Cerebellar nuclear complex (tissue), 1 donor: ENCODE results near the gene MT1M.
"Not testable (repeated sequence)": the region's sequence is repeated elsewhere in the genome, so short reads cannot be mapped to it uniquely, and the experiment has no call there.

Source experiments
- DNase-seq, 2 experiments: peaks; one replicate each; lab custom pipeline; 2025; lab: John Stamatoyannopoulos, UW

Gene MT1M

DNA sequence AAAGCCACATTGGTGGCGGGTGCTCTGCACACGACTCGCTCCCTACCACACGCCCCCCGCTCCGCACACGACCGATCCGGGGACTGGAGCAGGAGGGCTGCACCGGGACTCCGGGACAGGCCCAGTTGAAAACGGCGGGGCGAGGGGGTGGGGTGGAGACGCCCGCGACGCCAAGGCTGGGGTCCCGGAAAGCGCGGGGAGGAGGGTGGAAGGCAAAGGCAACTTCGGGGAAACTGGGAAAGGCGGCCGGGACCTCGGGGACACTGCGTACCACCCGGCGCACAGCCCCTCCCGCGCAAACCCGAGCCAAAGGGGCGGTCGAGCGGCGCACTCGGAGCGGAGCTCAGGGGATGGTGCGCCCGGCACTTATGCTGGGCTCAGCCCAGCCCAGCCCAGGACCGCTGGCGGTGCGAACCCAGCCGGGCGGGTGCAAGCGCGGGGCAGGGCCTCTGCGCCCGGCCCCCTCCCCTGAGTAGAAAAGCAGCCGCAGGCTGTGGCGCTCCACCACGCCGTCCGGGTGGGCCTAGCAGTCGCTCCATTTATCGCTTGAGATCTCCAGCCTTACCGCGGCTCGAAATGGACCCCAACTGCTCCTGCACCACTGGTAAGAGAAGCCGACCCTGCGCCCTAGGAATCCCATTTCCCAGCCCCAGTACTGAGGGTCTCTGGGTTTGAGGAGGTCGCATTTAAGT, at the start of gene MT1M:
TSS of gene MT1M (plus strand) at position 504 of the 692 bp plus-strand sequence. CDS start at position 577, 73 bp downstream.
- DNase-seq = no peak

DNA sequence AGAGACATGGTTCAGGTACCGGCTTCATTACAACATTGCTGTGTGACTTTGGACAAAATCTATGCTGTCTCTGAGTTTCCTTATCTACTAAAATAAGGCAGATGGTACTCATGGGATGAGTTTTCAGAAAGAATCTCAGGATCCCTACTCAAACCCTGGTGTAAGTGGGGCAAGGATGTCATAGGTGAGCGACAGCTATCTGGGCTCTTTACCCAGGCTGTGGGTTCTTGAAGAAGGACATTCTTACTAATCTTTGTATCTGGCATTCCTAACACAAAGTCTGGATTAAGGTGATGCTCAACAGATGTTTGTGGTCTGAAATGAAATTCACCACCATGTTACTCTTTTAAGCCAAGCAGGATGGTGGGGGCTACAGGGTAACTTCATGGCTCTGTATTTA, 49.5 kb upstream of the MT1M start:
- not testable (repeated sequence) for DNase-seq

DNA sequence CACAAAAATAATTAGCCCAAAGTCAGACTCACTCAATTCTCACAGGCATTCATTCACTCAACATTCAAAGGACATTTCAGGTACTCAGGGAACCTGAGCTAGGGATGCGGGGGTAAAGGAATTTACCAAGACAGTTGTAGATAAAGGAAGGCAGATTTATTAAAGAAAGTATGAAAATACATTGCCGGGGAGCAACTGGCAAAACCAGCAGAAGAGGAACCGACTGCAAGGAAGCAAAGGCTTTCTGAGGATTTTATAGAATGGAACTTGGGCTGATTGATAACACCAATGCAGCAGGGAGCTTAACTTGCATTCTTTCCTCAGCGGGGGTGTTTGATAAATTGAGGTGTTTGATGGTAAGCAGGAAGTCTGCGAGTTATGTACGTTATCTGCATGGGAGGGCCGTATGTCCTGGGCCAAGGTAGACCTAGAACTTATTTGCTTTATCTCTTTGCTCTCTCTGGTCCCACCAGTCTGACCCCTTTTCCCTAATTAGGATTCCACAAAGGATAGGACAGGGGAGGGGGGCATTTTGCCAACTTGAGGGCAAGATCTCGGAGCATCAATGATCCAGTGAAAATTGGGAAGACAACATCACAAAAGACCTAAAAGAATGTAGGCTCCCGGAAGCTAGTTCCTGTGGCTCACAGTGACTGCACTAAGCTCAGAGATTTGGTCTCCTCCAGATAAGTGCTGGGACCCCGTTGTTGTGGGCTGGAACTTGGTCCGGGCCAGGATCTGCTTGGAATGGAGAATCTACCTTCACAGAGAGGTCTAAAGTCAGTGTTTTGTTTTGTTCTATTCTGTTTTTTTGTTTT, 48.9 kb upstream of the MT1M start:
- no peak for DNase-seq

DNA sequence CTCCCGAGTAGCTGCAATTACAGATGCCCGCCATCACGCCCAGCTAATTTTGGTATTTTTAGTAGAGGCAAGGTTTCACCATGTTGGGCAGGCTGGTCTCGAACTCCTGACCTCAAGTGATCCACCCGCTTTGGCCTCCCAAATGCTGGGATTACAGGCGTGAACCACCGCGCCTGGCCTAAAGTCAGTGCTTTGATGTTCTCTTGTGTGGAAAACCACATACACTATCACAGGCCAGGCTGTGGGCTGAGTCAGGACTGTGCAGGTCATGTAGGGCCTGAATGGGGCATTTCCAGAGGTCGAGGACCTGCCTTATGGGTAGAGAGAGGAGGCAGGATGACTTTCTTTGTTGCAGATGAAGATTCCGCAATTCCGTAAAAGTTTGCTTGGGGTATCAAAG, 48.2 kb upstream of the MT1M start:
- DNase-seq = no peak

DNA sequence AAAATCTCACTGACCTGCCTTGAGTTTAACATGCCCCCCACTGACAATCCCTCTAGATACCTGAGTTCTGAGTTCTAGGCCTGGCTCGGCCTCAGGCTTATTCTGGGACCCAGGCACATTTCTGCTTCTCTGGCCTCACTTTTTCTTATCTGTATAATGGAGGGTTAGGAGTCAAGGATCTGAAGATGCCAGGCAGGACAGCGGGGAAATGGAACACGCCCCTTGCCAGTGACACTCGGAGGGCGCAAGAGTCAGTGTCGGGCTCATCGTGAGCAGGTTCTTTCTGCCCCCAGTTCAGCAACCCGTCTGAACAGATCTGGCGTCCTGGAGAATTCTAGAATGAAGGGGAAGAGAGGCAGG, 43.7 kb upstream of the MT1M start:
- no peak for DNase-seq

DNA sequence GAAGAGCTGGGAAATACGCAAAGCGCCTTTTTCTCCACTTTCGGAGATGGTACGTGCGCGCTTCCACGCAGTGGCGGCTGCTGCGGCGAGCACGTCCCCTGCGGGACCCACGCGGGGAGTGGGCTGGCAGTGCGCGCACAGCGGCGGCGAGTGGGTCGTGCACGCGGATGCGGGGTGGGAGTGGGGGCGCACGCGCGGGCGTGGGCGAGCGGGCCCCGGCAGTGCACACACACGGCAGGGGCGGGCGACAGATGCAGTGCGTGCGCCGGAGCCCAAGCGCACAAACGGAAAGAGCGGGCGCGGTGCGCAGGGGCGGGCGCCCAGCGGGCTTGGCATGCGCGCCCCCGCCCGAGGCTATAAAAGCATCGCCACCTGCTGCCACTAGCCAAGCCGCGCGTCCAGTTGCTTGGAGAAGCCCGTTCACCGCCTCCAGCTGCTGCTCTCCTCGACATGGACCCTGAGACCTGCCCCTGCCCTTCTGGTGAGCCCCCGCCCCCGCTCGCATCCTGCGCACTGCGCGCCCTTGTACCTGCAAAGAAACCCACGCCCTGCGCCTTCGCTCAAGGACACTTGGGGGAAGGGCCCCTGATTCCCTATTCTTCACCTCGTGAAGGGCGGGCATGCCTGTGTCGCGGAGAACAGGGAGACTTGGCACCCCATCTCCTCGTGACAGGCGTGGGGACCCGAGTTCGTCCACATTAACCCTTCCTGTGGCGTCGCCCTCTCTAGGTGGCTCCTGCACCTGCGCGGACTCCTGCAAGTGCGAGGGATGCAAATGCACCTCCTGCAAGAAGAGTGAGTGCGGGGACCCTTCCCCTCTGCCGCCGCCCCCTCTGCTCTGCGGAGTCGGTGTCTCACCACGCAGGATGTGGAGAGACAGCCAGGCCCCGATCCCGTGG, 43.1 kb upstream of the MT1M start, which contains the start of gene MT3:
TSS of gene MT3 (plus strand) at position 388 of the 899 bp plus-strand sequence. CDS start at position 451, 63 bp downstream.
- DNase-seq = peak in 1 of 2 experiments; percentile 30

DNA sequence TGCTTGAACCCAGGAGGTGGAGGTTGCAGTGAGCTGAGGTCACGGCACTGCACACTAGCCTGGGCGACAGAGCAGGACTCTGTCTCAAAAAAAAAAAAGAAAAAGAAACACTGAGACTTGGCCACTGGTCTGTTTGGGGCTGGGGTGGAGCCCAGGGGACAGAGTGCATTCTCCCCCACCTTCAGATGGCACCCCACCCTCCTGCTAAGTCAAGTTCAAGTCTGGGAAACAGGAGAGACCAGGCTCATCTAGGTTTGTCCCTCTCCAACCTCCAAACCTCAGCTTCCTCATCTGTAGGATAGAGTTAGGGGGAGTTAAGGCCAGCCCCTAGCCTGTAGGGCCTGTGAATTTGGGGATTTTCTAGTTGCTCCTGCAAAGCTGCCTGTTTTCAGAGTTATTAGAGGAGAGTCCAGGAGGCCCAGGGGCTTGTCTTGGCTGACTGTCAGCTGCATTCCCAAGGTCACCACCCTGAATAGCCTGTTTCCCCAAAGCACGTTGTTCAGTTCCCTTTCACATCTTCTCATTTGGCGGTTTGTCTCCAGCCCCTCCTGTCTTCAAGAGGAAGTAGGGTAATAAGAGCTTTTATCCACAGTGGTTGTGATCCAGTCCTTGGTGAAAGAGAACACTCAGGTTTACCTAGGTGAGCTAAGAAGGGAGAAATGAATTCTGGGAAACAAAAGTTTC, 40.9 kb upstream of the MT1M start:
- no peak for DNase-seq

DNA sequence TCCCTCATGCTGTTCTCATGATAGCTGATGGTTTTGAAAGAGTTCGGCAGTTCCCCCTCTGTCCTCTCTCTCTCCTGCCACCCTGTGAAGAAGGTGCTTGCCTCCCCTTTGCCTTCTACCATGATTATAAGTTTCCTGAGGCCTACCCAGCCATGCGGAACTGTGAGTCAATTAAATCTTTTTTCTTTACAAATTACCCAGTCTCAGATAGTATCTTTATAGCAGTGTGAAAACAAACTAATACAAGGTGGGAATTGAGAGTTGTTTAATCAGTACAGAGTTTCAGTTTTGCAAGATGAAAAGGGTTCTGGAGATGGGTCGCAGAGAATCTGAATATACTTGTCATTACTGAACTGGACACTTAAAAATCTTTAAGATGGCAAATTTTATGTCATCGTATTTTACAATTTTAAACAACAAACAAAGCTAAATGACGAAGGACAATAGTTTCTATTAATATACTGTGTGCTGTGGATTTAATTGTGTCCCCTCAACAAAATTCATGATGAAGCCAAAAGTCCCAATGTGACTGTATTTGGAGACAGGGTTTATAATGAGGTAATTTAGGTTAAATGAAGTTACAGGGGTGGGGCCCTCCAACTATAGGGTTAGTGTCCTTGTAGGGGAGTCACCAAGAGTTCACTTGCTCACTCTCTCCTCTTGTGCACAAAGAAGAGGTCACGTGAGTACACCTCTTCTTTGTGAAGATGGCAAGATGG, 38.7 kb upstream of the MT1M start:
- DNase-seq = no peak

DNA sequence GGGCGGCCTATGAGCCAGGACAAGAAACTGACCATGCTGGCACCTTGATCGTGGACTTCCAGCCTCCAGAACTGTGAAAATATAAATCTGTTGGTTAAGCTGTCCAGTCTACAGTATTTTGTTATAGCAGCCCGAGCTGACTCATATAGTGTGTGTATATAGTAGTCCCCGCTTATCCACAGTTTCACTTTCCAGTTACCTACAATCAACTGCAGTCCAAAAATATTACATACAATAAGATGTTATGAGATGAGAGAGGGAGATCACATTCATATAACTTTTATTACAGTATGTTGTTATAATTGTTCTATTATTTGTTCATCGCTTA, 38.2 kb upstream of the MT1M start:
- DNase-seq = no peak

DNA sequence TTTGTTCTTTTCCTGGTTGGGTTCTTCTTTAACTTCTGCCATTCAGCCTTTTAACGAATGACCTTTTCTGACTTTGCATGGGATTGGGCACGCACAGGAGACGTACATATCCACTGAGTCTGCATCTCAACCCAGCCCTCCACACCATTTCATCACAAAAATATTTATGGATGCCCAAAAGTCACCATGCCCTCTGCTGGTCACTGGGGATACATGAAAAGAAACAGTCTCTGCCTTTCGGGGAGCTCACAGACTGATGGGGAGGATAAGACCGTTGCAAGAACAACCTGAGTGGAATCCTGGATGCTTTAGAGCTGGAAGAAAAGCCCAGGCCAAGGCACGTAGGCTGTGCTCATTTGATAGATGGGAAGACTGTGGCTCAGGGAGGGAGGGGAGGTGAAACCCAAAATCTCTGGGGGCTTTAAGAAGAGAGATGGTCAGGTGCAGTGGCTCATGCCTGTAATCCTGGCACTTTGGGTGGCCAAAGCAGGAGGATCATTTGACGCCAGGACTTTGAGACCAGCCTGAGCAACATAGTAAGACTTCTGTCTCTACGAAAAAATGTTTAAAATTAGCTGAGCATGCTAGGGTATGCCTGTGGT, 32.0 kb upstream of the MT1M start:
- DNase-seq = peak; percentile 41 to 60

DNA sequence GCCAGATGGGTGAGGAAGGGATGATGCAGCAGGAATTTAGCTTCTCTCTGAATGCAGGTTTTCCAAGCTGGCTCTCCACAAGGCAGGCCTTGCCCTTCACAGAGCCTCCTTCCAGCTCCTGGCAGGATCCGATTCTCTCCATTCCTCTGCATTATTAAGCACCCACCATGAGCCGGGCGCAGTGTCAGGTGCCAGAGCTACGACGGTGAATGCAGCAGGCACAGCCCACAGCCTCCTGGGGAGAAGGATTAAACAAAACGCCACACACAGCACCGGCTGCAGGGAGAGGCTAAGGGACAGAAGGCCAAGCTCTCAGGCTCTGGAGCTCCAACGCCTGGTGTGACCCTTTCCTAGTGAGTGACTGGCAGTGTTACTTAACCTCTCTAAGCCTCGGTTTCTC, 31.1 kb upstream of the MT1M start:
- DNase-seq = peak in 1 of 2 experiments; percentile 21

DNA sequence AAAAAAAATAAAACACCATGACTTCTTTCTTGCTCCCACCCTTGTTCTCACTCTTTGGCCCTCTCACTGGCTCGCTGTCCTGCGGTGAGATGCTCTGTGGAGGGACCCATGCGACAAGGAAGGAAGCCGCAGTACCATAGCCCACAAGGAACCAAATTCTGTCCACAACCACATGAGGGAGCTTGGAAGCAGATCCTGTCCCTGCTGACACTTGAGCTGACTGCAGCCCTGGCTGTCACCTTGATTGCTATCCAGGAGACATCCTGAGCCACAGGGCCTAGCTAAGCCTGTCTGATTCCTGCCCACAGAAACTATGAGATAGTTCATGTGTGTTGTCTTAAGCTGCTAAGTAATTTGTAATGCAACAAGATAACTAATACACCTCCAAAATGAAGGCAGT, 28.9 kb upstream of the MT1M start:
- no peak for DNase-seq

DNA sequence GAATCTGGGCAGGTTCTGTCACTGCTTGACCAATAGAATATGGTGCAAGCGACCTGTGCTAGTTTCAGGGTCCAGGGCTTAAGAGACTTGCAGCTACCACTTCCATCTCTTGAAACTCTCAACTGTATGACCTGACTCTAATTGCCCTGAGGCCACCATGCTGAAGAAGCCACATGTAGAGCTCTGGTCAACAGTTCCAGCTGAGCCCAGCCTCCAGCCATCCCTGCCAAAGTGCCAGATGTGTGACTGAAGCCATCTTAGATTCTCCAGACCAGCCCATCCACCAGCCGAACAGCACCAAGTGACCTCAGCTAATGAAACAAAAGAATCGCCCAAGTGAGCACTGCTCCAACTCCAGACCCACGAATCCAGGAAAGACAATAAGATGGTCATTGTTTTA, 27.5 kb upstream of the MT1M start:
- DNase-seq = no peak

DNA sequence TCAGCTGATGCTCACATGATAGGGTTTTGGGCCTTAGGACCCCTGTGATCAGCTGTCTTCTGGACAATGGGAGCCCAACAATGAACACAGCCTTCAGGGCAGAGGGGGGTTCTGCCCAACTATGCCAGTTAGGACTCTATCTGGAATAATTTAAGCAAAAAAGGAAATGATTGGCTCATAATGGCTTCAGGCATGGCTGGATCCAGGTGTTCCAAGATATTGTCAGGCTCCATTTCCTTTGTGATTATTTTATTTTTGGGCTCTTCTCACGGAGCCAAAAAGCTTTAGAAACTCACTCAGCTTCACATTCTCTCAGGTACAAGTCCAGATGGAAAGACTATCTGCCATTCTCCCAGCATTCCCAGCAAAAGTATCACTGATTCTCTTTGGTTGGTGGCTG, 27.0 kb upstream of the MT1M start:
- DNase-seq = no peak

DNA sequence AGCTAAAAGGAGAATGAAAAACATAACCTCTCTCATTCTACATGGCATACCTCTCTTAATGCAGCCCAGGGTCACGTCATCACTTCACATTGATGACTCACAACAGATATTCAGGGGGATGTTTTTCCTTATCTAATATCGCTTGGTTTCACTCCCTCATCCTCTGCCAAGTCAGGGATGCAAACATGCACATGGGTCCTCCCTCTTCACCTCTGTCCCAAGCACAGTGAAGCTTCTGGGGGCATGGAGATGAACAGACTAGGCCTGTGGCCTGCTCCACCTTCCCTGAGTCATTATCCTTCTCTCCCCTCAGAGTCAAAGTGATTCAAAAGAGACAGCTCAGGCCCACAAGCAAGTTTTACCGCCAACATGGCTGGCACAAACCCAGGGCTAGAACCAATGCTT, 26.4 kb upstream of the MT1M start:
- DNase-seq = no peak

DNA sequence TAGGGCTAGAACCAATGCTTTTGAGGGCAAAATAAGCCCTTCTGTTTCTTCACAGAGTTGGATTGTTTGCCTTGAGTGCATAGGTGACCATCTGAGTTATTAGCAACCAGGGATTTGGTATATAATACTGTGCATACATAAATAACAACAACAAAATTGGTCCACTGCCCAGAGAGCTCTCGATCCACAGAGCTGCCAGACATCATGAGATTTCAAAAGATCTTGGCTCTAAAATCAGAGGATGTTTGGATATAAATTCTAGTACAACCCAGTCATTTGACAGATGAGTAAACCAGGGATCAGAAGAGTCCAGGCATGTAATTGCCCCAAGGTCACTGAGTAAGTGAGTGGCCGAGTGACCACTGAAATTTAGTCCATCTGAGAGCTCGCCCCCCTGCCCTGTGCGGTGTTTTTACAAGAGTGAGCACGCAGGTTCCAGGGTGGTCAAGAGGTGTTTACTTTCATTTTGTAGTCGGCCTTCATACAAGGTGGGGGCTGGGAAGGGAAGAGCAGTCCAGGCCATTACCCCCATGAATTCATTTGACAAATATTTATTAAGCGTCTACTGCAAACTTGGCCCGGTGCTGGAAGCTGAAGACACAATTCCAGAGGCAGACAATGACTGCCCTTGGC, 25.9 kb upstream of the MT1M start:
- DNase-seq = no peak

DNA sequence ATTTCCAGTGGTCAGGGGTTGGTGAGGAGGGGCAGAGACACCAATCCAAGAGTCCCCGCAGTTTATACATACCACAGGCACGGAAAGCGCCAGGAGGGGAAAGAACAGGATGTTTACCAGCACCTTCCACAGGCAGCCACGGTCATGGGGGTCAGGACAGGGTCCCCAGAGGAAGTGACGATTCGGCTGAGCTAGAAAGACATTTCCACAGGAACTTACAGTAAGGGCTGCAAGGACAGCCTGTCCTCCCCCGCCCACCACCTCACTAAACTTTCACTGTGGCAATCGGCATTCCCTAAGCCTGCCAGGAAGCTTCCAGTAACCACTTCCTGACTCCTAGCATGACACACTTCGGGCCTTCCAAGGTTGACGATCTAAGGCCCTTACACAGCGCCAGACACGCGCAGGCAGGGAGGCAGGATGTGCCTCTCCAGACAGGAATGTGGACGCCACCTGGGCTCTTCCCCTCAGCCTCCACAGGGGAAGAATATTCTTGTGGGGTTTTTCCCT, 25.3 kb upstream of the MT1M start:
- DNase-seq = no peak

DNA sequence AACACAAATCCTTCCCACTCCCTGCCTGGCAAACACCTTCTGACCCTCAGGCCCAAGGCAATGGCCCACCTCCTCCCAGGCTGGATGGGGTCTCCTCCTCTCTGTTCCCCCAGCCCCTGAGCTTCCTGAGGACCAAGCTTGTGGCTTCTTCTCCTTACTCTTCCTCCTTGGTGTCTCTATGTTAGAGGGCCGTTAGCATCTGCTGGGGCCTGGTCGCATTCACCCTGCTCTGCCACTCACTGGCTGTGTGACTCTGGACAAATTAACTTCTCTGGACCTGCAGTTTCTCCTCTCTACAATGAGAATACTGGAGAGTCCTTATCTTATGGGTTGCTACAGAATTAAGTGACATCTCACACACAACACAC, 24.8 kb upstream of the MT1M start:
- DNase-seq = no peak

DNA sequence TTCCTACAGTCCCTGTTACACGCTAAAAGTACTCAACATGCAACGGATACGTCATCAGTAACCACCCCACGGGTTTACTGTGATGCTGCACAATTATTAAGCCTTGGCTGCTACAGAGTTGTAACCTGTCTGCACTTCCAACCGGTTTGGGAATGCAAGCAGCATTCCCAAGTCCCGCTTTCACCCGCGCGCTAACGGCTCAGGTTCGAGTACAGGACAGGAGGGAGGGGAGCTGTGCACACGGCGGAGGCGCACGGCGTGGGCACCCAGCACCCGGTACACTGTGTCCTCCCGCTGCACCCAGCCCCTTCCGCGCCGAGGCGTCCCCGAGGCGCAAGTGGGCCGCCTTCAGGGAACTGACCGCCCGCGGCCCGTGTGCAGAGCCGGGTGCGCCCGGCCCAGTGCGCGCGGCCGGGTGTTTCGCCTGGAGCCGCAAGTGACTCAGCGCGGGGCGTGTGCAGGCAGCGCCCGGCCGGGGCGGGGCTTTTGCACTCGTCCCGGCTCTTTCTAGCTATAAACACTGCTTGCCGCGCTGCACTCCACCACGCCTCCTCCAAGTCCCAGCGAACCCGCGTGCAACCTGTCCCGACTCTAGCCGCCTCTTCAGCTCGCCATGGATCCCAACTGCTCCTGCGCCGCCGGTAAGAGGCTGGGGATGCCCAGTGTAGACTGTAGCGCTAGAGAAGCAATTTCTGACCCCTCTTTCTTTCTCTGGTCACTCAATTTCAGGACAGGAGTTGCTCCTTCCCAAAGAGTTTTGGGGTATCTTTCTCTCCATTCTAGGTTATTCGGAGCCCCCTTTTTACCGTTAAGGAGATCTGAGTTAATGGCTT, 24.2 kb upstream of the MT1M start, which contains the start of gene MT2A:
TSS of gene MT2A (plus strand) at position 542 of the 833 bp plus-strand sequence. CDS start at position 614, 72 bp downstream.
- DNase-seq = peak; percentile 29 to 78
